ENCODE data around the gene OR52A1.

DNA sequence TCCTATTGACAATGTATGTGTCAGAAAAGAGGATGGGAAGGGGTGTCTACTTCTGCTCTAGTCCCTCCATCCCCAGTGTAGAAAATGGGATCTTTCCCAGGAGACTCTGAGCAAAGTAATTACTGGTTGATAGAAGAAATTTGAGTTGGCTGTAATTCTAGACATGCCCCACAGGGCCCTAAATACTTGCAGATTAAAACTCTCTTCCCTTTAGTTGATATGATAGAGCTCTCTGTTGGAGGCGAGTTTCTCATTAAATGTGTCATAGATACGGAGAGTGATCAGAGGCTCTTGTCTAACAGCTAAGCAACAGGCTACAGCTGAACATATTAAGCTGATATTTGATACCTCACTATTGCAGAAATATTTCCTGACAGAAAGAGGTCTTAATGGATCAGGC is 52.3 kb downstream of the OR52A1 start:
- TF ChIP-seq, protein P1, sequence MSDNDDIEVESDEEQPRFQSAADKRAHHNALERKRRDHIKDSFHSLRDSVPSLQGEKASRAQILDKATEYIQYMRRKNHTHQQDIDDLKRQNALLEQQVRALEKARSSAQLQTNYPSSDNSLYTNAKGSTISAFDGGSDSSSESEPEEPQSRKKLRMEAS (IDR thresholded peaks at IDR 0.05; ENCODE audit: insufficient read depth, insufficient read length) = no peak
- no peak for TF ChIP-seq POLR2A (IDR thresholded peaks at IDR 0.05; ENCODE audit: low read depth, low read length)
- TF ChIP-seq, protein P2, sequence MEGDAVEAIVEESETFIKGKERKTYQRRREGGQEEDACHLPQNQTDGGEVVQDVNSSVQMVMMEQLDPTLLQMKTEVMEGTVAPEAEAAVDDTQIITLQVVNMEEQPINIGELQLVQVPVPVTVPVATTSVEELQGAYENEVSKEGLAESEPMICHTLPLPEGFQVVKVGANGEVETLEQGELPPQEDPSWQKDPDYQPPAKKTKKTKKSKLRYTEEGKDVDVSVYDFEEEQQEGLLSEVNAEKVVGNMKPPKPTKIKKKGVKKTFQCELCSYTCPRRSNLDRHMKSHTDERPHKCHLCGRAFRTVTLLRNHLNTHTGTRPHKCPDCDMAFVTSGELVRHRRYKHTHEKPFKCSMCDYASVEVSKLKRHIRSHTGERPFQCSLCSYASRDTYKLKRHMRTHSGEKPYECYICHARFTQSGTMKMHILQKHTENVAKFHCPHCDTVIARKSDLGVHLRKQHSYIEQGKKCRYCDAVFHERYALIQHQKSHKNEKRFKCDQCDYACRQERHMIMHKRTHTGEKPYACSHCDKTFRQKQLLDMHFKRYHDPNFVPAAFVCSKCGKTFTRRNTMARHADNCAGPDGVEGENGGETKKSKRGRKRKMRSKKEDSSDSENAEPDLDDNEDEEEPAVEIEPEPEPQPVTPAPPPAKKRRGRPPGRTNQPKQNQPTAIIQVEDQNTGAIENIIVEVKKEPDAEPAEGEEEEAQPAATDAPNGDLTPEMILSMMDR (IDR thresholded peaks at IDR 0.05; ENCODE audit: extremely low read depth in 1 of 2, insufficient read depth in 1 of 2, low read depth in 1 of 2, low read length in 2 of 2) = no peak

Measured in endothelial cell of umbilical vein (primary cell).